HL-60/S4 (cell line): ENCODE results near the gene TULP1.

Experiments used
- in situ Hi-C: fragments of 300-500 bp; cut with MboI; formaldehyde crosslinking; loops from 2 replicates; pipeline ENCODE4 v1.14.3; 2022; ENCODE audit warnings: low sequenced_read_pairs

TULP1 gene

DNA sequence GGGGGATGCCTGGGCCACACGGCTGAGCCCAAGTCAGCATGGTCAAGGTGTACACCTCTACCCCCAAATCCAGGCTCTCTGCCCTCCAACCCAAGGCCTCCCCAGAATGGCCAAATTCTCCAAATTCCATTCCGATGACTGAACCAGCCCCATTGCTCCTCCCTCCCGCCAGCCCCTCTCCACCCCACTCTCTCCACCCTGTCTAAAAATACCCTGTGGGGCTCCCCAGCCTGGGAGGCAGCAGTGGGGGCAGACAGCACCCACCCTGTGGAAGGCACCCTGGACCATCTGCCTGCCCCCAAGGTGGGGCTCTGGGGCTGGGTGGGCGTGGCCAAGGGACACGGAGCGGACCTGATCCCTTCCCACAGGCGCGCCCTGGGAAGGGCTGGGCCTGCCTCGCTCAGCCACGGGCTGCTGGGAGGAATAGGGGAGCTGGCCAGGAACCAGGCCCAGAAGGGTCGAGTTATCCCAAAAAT, 27.3 kb downstream of the TULP1 start:
- in situ Hi-C loops = no loop called here

GRCh38 chr6:35484921-35485392, 27.7 kb downstream of the TULP1 start:
- in situ Hi-C loops = no loop called here

- in situ Hi-C loops = no loop called here
These were observed 28.6 kb downstream of the TULP1 start for GRCh38 chr6:35483893-35484645.

DNA sequence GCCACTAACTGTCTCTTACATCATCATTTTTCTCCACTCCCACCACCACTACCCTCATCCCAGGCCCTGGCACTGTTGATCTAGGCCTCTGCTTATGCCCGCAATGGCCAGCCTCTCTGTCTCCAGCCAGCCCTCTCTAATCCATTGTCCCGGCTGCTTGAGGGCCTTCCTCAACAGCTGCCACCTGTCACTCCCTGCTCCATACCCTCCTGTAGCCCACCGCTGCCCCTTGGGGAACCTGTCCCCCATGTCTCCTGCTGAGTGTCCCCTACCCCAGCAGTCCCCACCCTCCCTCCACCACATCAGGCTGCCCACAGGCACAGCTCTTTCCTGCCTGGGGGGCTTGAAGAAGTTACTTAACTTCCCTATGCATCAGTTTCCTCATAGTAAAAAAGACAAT, 29.2 kb downstream of the TULP1 start:
- in situ Hi-C loops = no loop called here

DNA sequence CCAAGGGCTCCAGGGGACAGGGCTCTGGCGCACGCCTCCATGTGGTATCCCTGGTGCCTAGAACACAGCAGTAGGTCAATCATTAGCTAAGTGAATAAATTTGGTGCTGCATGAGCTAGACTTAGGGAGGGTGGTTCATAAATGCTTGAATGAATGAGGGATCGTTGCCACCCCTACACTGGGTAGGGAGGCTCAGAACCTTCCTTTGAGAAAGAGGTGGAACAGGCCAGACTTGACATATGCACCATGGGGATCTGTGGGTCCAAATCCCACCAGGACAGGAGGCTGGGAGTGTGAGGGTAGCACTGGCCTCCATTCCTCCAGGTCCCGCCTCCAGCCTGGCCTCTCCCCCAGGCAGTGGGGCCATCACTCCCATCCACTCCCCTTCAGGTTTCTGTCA, 29.6 kb downstream of the TULP1 start:
- in situ Hi-C loops = no loop called here

GRCh38 chr6:35481226-35481625, 31.5 kb downstream of the TULP1 start:
- in situ Hi-C loops = no loop called here

DNA sequence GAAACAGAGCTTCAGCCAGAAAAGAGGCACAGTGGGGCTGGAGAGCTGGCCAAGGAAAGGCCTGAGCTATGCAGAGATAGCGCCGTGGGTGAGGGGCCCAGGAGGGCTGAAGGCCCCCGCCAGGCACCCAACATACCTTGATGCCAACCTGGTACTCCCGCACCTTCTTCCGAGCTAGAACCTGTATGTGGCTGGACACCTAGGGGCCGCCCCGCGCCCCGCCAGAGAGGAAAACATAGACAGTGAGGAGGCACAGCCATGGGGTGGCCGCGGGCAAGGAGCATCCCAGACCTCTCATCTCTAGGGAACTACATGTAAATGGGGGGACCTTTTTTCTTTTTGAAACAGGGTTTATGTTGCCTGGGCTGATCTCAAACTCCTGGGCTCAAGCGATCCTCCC, 32.5 kb downstream of the TULP1 start:
- in situ Hi-C loops = no loop called here

DNA sequence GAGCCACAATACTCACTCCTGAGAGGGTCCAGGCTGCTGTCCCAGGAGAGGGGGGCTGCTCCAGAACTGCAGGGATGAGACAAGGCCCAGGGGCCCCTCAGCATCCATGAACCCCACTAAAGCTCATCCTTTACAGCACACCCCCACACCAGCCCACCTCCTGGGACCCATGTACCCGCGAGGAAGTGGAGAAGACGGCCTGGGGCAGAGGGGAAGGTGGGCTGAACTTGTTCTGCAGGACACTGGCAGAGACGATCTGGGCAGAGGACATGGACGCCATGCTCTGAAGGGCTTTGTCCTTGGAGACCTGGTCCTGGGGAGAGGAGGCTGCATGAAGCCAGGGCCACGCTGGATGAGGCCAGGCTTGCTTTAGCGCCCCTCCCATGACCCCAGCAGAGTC, 34.4 kb downstream of the TULP1 start:
- in situ Hi-C loops = no loop called here

- in situ Hi-C loops = no loop called here
These were observed 35.0 kb downstream of the TULP1 start for GRCh38 chr6:35477551-35478179.

DNA sequence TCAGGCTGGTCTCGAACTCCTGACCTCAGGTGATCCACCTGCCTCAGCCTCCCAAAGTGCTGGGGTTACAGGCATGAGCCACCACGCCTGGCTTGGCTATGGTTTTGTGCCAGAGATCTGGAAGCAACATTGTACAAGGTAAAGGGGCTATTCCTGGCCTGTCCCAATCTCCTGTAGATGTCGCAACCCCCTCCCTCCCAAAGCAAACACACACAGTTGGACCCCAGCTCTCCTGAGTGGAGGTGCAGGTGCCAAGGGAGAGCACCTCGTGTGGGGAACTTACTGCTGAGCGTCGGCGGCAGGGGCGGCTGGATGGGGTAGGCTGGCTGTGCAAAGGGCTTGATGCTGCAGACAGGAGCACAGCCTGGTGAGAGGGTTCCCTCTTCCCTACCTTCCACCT, 35.7 kb downstream of the TULP1 start:
- in situ Hi-C loops = no loop called here

GRCh38 chr6:35476004-35476403, 36.7 kb downstream of the TULP1 start:
- in situ Hi-C loops = no loop called here

GRCh38 chr6:35475573-35475972, 37.1 kb downstream of the TULP1 start:
- in situ Hi-C loops = no loop called here

- in situ Hi-C loops = no loop called here
These were observed 37.6 kb downstream of the TULP1 start for GRCh38 chr6:35474942-35475570.

DNA sequence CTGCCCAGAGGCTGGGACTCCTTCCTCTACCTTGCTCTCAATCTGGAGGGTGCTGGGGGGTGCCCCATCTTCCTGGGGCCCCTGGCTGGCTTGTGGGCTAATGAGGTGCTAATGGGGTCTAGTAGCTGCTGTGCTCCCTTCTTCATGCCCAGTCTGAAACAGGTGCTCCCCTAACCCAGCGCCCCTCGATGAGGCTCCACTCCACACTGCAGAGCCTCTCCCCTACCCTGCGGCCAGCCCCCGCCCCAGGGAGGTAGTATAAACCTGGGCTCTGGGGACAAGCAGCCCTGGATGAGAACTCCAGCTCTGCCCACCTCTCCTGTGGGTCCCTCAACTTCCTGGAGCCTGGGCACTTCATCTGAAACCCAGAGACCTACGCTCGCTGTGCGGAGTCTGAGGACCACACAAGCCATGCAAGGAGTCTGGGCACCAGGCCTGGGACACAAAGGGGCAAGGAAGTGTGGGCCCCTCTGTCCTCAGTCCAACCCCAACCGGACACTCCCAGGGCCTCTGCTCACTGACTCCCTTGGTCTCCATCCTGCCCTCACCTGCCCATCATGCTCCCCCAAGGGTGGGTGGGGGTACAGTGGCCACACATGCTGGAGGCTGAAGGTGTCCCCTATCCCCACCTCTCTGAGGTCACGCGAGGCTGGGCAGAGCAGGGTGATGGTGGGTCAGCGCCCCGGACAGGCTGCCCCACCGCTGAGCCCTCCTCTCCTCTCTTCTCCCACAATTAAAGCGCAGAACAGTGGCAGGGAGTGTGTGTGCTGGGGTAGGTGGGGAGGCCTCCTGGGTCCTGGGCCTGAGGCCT, 38.4 kb downstream of the TULP1 start:
- in situ Hi-C loops = no loop called here

GRCh38 chr6:35473850-35474130, 38.9 kb downstream of the TULP1 start:
- in situ Hi-C loops = no loop called here

- in situ Hi-C loops = no loop called here
These were observed 39.4 kb downstream of the TULP1 start for GRCh38 chr6:35473075-35473849.

- in situ Hi-C loops = no loop called here
These were observed 40.8 kb downstream of the TULP1 start for GRCh38 chr6:35471836-35472345.

DNA sequence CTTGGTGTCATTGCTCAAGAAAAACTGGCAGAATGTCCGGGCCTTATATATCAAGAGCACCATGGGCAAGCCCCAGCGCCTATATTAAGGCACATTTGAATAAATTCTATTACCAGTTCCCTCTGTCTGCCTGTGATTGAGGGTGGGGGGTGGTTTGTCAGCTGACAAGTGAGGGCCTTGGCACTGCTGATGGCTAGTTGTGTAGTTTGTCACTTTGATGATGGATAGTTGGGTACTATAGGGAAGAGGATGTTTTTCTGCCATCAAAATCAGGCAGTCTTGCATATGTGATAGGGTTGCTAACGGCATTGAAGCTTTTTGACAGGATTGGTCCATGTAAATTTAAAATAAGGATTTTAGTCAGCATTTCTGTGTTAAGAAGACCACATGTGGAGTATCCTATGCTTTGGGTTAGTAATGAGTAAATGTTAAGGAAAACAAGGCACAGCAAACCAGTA, 42.0 kb downstream of the TULP1 start:
- in situ Hi-C loops = no loop called here

DNA sequence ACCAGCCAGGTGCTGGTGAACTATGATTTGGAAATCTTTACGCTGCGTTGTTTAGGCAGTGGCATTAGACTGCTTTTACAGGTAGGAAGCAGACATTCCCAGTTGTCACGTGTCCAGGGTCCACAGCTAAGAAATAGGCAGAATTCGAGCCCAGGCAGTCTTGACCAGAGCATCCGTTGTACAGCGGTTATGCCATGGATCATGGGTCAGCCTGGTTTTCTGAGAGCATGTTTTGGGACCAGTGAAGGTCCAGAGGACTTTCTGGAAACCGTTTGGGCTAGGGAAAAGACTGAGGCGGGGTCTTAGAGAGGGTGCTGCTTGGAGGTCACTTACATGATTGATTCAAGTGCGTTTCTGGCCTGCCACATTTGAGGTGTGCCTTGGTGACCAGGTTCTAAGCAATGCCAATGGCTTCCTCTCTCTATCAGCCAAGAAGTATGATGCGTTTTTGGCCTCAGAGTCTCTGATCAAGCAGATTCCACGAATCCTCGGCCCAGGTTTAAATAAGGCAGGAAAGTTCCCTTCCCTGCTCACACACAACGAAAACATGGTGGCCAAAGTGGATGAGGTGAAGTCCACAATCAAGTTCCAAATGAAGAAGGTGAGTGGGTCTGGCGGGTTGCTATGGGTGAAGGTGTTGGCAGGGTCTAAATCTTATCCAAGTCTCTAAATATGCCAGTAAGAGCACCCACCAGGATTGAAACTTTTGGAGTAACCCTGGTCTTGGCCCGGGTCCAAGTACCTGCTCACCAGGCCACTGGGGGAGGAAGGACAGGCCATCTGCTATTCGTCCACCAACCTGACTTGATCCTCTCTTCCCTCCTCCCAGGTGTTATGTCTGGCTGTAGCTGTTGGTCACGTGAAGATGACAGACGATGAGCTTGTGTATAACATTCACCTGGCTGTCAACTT, 42.7 kb downstream of the TULP1 start:
- in situ Hi-C loops = no loop called here
